ENCODE results near the gene ANO8. TPM values are rescaled to one million over a fixed set of nuclear protein-coding genes. Genes with fewer than 3 reads are reported as not detected.
A peak's percentile ranks its signal among the peaks of the same experiment; 100 is the strongest.

ANO8 gene
- total and polyA plus RNA-seq, 2 of the 13 experiments (the other 11 are each of a cell fraction or from before 2014, with no cell fraction given) = 1.8 to 3.5 TPM

DNA sequence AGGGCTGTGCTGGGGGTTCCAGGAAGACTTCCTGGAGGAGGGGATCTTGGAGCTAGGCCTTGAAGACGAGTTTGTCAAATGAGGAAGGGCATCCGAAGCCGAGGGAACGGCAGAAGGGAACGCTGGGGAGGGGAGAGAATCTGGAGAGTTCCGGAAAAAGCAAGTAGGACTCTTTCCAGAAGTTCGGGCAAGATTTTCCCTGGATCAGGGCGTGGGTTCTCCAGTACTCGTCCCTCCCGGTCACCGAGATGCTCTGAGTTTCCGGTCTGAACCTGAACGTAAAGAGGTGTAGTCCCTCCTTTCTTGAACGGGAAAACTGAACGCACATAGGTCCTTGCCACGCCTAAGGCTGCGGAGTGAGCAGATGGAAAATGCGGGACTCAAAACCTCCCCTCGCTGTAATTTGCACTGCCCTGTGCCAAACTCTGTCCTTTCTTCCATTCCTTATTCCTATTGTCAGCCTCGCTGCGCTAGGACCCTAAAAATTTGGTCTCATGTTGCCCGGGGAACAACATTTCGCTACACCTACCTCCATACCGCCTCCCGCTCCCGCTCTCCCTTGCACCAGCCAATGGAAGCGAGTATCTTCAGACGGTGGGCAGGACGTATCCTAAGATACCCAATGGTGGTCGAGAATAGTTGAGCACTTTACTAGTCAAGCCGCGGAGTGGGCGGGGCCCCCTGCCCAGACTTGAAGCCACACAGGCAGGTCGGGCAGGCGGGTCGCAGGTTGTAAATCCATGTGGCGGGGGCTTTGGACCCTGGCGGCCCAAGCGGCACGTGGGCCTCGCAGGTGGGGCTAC, 2.4 kb upstream of the ANO8 start, which contains the start of gene GTPBP3 (continued):
- TF ChIP-seq, protein P1, sequence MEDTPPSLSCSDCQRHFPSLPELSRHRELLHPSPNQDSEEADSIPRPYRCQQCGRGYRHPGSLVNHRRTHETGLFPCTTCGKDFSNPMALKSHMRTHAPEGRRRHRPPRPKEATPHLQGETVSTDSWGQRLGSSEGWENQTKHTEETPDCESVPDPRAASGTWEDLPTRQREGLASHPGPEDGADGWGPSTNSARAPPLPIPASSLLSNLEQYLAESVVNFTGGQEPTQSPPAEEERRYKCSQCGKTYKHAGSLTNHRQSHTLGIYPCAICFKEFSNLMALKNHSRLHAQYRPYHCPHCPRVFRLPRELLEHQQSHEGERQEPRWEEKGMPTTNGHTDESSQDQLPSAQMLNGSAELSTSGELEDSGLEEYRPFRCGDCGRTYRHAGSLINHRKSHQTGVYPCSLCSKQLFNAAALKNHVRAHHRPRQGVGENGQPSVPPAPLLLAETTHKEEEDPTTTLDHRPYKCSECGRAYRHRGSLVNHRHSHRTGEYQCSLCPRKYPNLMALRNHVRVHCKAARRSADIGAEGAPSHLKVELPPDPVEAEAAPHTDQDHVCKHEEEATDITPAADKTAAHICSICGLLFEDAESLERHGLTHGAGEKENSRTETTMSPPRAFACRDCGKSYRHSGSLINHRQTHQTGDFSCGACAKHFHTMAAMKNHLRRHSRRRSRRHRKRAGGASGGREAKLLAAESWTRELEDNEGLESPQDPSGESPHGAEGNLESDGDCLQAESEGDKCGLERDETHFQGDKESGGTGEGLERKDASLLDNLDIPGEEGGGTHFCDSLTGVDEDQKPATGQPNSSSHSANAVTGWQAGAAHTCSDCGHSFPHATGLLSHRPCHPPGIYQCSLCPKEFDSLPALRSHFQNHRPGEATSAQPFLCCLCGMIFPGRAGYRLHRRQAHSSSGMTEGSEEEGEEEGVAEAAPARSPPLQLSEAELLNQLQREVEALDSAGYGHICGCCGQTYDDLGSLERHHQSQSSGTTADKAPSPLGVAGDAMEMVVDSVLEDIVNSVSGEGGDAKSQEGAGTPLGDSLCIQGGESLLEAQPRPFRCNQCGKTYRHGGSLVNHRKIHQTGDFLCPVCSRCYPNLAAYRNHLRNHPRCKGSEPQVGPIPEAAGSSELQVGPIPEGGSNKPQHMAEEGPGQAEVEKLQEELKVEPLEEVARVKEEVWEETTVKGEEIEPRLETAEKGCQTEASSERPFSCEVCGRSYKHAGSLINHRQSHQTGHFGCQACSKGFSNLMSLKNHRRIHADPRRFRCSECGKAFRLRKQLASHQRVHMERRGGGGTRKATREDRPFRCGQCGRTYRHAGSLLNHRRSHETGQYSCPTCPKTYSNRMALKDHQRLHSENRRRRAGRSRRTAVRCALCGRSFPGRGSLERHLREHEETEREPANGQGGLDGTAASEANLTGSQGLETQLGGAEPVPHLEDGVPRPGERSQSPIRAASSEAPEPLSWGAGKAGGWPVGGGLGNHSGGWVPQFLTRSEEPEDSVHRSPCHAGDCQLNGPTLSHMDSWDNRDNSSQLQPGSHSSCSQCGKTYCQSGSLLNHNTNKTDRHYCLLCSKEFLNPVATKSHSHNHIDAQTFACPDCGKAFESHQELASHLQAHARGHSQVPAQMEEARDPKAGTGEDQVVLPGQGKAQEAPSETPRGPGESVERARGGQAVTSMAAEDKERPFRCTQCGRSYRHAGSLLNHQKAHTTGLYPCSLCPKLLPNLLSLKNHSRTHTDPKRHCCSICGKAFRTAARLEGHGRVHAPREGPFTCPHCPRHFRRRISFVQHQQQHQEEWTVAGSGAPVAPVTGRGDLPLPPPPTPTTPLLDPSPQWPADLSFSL (CRISPR knock-in tag; IDR thresholded peaks at IDR 0.05) = no peak
- TF ChIP-seq ZNF883 (CRISPR knock-in tag; IDR thresholded peaks at IDR 0.05; ENCODE audit: not compliant biosample characterization) = no peak
- peak; percentile 85; the same call in 1 of the 2 replicates for TF ChIP-seq ZSCAN31 (CRISPR knock-in tag; IDR thresholded peaks at IDR 0.05; ENCODE audit: low read depth)
- TF ChIP-seq, protein P2, sequence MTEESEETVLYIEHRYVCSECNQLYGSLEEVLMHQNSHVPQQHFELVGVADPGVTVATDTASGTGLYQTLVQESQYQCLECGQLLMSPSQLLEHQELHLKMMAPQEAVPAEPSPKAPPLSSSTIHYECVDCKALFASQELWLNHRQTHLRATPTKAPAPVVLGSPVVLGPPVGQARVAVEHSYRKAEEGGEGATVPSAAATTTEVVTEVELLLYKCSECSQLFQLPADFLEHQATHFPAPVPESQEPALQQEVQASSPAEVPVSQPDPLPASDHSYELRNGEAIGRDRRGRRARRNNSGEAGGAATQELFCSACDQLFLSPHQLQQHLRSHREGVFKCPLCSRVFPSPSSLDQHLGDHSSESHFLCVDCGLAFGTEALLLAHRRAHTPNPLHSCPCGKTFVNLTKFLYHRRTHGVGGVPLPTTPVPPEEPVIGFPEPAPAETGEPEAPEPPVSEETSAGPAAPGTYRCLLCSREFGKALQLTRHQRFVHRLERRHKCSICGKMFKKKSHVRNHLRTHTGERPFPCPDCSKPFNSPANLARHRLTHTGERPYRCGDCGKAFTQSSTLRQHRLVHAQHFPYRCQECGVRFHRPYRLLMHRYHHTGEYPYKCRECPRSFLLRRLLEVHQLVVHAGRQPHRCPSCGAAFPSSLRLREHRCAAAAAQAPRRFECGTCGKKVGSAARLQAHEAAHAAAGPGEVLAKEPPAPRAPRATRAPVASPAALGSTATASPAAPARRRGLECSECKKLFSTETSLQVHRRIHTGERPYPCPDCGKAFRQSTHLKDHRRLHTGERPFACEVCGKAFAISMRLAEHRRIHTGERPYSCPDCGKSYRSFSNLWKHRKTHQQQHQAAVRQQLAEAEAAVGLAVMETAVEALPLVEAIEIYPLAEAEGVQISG (CRISPR knock-in tag; IDR thresholded peaks at IDR 0.05) = peak; percentile 82
- TF ChIP-seq, protein P3, sequence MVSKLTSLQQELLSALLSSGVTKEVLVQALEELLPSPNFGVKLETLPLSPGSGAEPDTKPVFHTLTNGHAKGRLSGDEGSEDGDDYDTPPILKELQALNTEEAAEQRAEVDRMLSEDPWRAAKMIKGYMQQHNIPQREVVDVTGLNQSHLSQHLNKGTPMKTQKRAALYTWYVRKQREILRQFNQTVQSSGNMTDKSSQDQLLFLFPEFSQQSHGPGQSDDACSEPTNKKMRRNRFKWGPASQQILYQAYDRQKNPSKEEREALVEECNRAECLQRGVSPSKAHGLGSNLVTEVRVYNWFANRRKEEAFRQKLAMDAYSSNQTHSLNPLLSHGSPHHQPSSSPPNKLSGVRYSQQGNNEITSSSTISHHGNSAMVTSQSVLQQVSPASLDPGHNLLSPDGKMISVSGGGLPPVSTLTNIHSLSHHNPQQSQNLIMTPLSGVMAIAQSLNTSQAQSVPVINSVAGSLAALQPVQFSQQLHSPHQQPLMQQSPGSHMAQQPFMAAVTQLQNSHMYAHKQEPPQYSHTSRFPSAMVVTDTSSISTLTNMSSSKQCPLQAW (CRISPR knock-in tag; IDR thresholded peaks at IDR 0.05) = peak; percentile 47
- TF ChIP-seq PCBP2 (optimal IDR thresholded peaks at IDR 0.05; ENCODE audit: low read depth, low read length, poor library complexity, severe bottlenecking) = no peak
- no peak for TF ChIP-seq DPF2 (CRISPR knock-in tag; IDR thresholded peaks at IDR 0.05; ENCODE audit: borderline replicate concordance, low read depth)
- TF ChIP-seq ZNF335 (CRISPR knock-in tag; IDR thresholded peaks at IDR 0.05) = peak; percentile 61; the same call in 1 of the 2 replicates
- TF ChIP-seq, protein P4, sequence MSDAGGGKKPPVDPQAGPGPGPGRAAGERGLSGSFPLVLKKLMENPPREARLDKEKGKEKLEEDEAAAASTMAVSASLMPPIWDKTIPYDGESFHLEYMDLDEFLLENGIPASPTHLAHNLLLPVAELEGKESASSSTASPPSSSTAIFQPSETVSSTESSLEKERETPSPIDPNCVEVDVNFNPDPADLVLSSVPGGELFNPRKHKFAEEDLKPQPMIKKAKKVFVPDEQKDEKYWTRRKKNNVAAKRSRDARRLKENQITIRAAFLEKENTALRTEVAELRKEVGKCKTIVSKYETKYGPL (CRISPR knock-in tag; IDR thresholded peaks at IDR 0.05) = 0 out of 2 replicates have a peak, but pooled peaks have one; percentile 45
- TF ChIP-seq, protein P5, sequence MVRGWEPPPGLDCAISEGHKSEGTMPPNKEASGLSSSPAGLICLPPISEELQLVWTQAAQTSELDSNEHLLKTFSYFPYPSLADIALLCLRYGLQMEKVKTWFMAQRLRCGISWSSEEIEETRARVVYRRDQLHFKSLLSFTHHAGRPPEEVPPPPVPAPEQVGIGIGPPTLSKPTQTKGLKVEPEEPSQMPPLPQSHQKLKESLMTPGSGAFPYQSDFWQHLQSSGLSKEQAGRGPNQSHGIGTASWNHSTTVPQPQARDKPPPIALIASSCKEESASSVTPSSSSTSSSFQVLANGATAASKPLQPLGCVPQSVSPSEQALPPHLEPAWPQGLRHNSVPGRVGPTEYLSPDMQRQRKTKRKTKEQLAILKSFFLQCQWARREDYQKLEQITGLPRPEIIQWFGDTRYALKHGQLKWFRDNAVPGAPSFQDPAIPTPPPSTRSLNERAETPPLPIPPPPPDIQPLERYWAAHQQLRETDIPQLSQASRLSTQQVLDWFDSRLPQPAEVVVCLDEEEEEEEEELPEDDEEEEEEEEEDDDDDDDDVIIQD (CRISPR knock-in tag; IDR thresholded peaks at IDR 0.05; ENCODE audit: low read depth) = 0 out of 2 replicates have a peak, but pooled peaks have one; percentile 11
- no peak for TF ChIP-seq ZNF484 (CRISPR knock-in tag; IDR thresholded peaks at IDR 0.05; ENCODE audit: borderline replicate concordance, low read depth)
- no peak for TF ChIP-seq EEA1 (CRISPR knock-in tag; IDR thresholded peaks at IDR 0.05; ENCODE audit: borderline replicate concordance)
- TF ChIP-seq HOXA9 (CRISPR knock-in tag; IDR thresholded peaks at IDR 0.05; ENCODE audit: borderline replicate concordance) = no peak
- TF ChIP-seq HCFC1 (IDR thresholded peaks at IDR 0.05; ENCODE audit: low read depth, low read length) = peak; percentile 70
